Common myeloid progenitor, CD34-positive (primary cell): ENCODE results near the gene CLDN3.
"Not testable (repeated sequence)": the region's sequence is repeated elsewhere in the genome, so short reads cannot be mapped to it uniquely, and the experiment has no call there.

Experiments used
- CTCF ChIA-PET: fragments of 350-600 bp; sonication (Branson Sonifier 250); formaldehyde crosslinking; loops from one replicate; lab custom pipeline; 2021; ENCODE audit warnings: antibody characterized with exemption; lab: Charles Lee
- POLR2A ChIA-PET: fragments of 350-600 bp; sonication (Branson Sonifier 250); formaldehyde crosslinking; loops from one replicate; lab custom pipeline; 2021; ENCODE audit warnings: antibody characterized with exemption; lab: Charles Lee
- DNase-seq, 3 donors: peaks; one replicate each; pipeline versions ENCODE4 v3.0.0 to v3.0.0-alpha.2; 2013
- H3K27ac ChIP-seq, 2 experiments: 1 replicate in 1 of 2; 2 replicates in 1 of 2; pipeline ENCODE4 v1.7.0; 2013; ENCODE audit warnings: inconsistent platforms in 2 of 2, low read length in 2 of 2, mild to moderate bottlenecking in 2 of 2, low read depth in 1 of 2, moderate library complexity in 1 of 2; ENCODE audit not compliant: severe bottlenecking in 2 of 2, insufficient read depth in 1 of 2, poor library complexity in 1 of 2
- H3K27me3 ChIP-seq, 5 experiments: replicated peaks in 2 of 5; 1 replicate in 3 of 5; 2 replicates in 2 of 5; pipeline versions ENCODE4 v1.6.1 to v1.7.0; 2013; ENCODE audit warnings: low read length in 4 of 5, mild to moderate bottlenecking in 2 of 5, moderate library complexity in 2 of 5, inconsistent platforms in 1 of 5; ENCODE audit not compliant: insufficient read depth in 5 of 5, control insufficient read depth in 4 of 5
- H3K36me3 ChIP-seq, 4 experiments: 1 replicate in 2 of 4; 2 replicates in 2 of 4; pipeline versions ENCODE4 v1.6.1 to v1.7.0; 2013; ENCODE audit warnings: low read length in 3 of 4, control low read depth in 1 of 4, mild to moderate bottlenecking in 1 of 4; ENCODE audit not compliant: control insufficient read depth in 4 of 4, insufficient read depth in 4 of 4
- H3K4me1 ChIP-seq, 4 experiments: 1 replicate in 3 of 4; 2 replicates in 1 of 4; pipeline versions ENCODE4 v1.6.1 to v1.7.1; 2013; ENCODE audit warnings: low read length in 3 of 4, mild to moderate bottlenecking in 3 of 4, control low read depth in 1 of 4, inconsistent platforms in 1 of 4, moderate library complexity in 1 of 4; ENCODE audit not compliant: control insufficient read depth in 4 of 4, insufficient read depth in 4 of 4; ENCODE audit errors: control extremely low read depth in 1 of 4
- H3K4me3 ChIP-seq, 7 experiments: 1 replicate in 4 of 7; 2 replicates in 3 of 7; pipeline versions ENCODE4 v1.5.1 to v1.7.0; 2013; ENCODE audit warnings: mild to moderate bottlenecking in 7 of 7, low read length in 6 of 7, moderate library complexity in 6 of 7, inconsistent platforms in 2 of 7, low read depth in 2 of 7, control low read depth in 1 of 7; ENCODE audit not compliant: insufficient read depth in 4 of 7, control insufficient read depth in 1 of 7; ENCODE audit errors: extremely low read depth in 1 of 7
- H3K9me3 ChIP-seq, 5 experiments: 1 replicate in 4 of 5; 2 replicates in 1 of 5; pipeline versions ENCODE4 v1.6.1 to v1.7.1; 2013; ENCODE audit warnings: low read length in 4 of 5, mild to moderate bottlenecking in 2 of 5, inconsistent platforms in 1 of 5, low read depth in 1 of 5, moderate library complexity in 1 of 5; ENCODE audit not compliant: control insufficient read depth in 4 of 5, insufficient read depth in 2 of 5; ENCODE audit errors: control extremely low read depth in 1 of 5
- WGBS: methylation state at CpG from one replicate; pipeline ENCODE4 v1.1.5; 2013; ENCODE audit not compliant: insufficient coverage; 5-methylcytosine and 5-hydroxymethylcytosine counted together

The CLDN3 gene

GRCh38 chr7:73720443-73720842 lies 49.6 kb downstream of the CLDN3 start:
- H3K4me1 ChIP-seq, result peaks cover 0 to 44% (median 40%) of the 10 kb centered on the region in 4 experiments
- DNase-seq, H3K36me3 ChIP-seq, H3K4me3 ChIP-seq, POLR2A ChIA-PET, H3K9me3 ChIP-seq, H3K27ac ChIP-seq: not testable (repeated sequence)
- peaks cover 0 to 86% (median 42%) of the 10 kb centered on the region in 5 experiments for H3K27me3 ChIP-seq
- WGBS, result 90% methylated on average over 5 of the region's 9 CpGs
- CTCF ChIA-PET, result interaction anchor here (0.7 to 1.2 kb wide), 3 partner anchors 9 to 113 kb away, joined by 3 to 6 read pairs (median 4); no protein-coding TSS in a partner anchor

GRCh38 chr7:73719806-73720169 lies 50.3 kb downstream of the CLDN3 start:
- Histone ChIP-seq H3K36me3 (no peaks in the 10 kb centered on the region), H3K27me3 (peaks cover 0 to 86% (median 42%) of the 10 kb centered on the region in 5 experiments), H3K27ac (no peak overlapping the region), H3K9me3 (no peaks in the 10 kb centered on the region), H3K4me3 (no peak overlapping the region), H3K4me1 (peaks cover 0 to 46% (median 42%) of the 10 kb centered on the region in 4 experiments)
- ChIA-PET POLR2A (no interaction called here), CTCF (interaction anchor here (1.2 to 1.3 kb wide), 3 partner anchors 8 to 113 kb away, joined by 3 to 6 read pairs (median 3); no protein-coding TSS in a partner anchor)
- WGBS, result 15% methylated on average over 15 of the region's 16 CpGs
- DNase-seq, result no peak
